KOPT-K1 (cell line): Measurements from ENCODE around the gene TMOD2.

Experiments
- H3K27ac ChIP-seq: fragments of 200-600 bp; sonication (generic); 2 replicates; pipeline ENCODE4 v1.5.1; 2016; ENCODE audit warnings: antibody characterized with exemption, mild to moderate bottlenecking, low read depth, low read length; ENCODE audit not compliant: poor library complexity, severe bottlenecking
- H3K36me3 ChIP-seq: fragments of 200-600 bp; sonication (generic); 2 replicates; pipeline ENCODE4 v1.5.1; 2017; ENCODE audit warnings: antibody characterized with exemption, mild to moderate bottlenecking, low read length, moderate library complexity; ENCODE audit not compliant: insufficient read depth
- H3K9me3 ChIP-seq: fragments of 200-600 bp; sonication (generic); 2 replicates; pipeline ENCODE4 v1.5.1; 2017; ENCODE audit warnings: antibody characterized with exemption, low read length, mild to moderate bottlenecking; ENCODE audit not compliant: insufficient read depth, poor library complexity, severe bottlenecking

The TMOD2 gene

GRCh38 chr15:51803965-51804364 is 52.6 kb downstream of the TMOD2 start:
- Histone ChIP-seq H3K36me3 (peaks cover 22% of the 10 kb centered on the region), H3K9me3 (no peaks in the 10 kb centered on the region), H3K27ac (no peak overlapping the region)

- H3K9me3 ChIP-seq, result no peaks in the 10 kb centered on the region
- no peak overlapping the region for H3K27ac ChIP-seq
- peaks cover 22% of the 10 kb centered on the region; the same call in 1 of the 2 replicates for H3K36me3 ChIP-seq
Observed at GRCh38 chr15:51806123-51806522, 54.7 kb downstream of the TMOD2 start.

DNA sequence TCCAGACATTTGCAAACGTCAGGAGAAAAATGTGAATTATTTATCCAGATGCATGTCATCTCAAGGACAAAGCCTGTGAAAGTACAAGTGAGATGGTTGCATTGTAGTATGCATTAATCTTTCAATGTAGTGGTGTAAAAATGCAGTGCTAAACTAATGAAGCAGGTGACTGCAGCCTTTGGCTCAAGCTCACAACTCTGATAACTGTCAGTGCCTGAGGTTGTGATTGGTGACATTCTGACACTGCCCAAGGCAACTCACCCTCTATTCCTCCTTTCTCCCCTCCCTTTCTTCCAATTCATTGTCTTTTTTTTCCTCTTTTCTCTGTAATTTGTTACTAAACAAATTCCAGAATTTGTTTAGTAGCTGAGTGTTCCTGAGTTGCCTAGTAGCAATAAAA is 58.1 kb downstream of the TMOD2 start:
- no peak overlapping the region for H3K27ac ChIP-seq
- H3K36me3 ChIP-seq, result peaks cover 22% of the 10 kb centered on the region; the same call in 1 of the 2 replicates
- no peaks in the 10 kb centered on the region for H3K9me3 ChIP-seq

- Histone ChIP-seq H3K36me3 (0 out of 2 replicates have a peak, but pooled peaks cover 13% of the 10 kb centered on the region), H3K9me3 (no peaks in the 10 kb centered on the region), H3K27ac (no peak overlapping the region)
Observed at GRCh38 chr15:51812598-51812997, 61.2 kb downstream of the TMOD2 start.

DNA sequence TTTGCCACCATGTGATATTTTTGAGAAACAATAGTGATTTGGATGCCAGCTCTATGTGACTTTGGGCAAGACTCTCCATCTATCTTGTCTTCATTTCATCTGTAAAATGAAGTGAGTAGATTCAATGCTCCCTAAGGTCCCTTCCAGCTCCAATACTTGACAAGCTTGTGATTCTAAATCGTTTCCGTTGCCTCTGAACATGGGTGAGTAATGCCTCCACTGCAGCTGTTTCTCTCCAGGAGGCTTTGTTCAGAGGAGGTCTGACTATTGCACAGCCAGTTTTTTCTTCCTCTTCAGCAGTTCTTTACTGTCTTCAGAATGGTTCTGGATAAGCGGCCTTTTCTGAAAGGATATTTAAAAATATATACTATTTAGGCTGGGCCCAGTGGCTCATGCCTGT is 63.2 kb downstream of the TMOD2 start:
- H3K9me3 ChIP-seq, result no peaks in the 10 kb centered on the region
- no peak overlapping the region for H3K27ac ChIP-seq
- H3K36me3 ChIP-seq, result no peaks in the 10 kb centered on the region

- peaks cover 16% of the 10 kb centered on the region for H3K9me3 ChIP-seq
- no peak overlapping the region for H3K27ac ChIP-seq
- no peaks in the 10 kb centered on the region for H3K36me3 ChIP-seq
Observed at GRCh38 chr15:51816611-51817010, 65.2 kb downstream of the TMOD2 start.

DNA sequence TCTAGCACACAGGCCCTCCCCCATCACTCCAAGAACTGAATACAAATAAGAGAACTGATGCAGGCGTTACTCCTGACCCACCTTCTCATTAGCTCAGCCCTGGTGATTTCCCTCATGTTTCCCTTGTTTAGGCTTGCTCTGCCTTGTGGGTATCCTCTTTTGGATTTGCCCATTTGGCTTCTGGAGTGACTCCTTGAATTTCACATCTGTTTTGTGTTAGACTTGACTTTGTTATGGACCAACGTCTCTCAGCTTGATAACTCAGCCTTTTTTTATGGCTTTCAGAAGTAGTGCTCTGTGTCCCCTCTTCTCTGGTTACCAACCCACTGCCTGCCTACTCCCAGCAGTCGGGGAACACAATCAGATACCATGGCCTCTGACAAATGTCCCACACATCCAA is 66.8 kb downstream of the TMOD2 start:
- Histone ChIP-seq H3K27ac (no peak overlapping the region), H3K9me3 (peaks cover 20% of the 10 kb centered on the region), H3K36me3 (no peaks in the 10 kb centered on the region)

GRCh38 chr15:51825698-51826097 is 74.3 kb downstream of the TMOD2 start:
- Histone ChIP-seq H3K9me3 (peaks cover 13% of the 10 kb centered on the region), H3K36me3 (no peaks in the 10 kb centered on the region), H3K27ac (no peak overlapping the region)

DNA sequence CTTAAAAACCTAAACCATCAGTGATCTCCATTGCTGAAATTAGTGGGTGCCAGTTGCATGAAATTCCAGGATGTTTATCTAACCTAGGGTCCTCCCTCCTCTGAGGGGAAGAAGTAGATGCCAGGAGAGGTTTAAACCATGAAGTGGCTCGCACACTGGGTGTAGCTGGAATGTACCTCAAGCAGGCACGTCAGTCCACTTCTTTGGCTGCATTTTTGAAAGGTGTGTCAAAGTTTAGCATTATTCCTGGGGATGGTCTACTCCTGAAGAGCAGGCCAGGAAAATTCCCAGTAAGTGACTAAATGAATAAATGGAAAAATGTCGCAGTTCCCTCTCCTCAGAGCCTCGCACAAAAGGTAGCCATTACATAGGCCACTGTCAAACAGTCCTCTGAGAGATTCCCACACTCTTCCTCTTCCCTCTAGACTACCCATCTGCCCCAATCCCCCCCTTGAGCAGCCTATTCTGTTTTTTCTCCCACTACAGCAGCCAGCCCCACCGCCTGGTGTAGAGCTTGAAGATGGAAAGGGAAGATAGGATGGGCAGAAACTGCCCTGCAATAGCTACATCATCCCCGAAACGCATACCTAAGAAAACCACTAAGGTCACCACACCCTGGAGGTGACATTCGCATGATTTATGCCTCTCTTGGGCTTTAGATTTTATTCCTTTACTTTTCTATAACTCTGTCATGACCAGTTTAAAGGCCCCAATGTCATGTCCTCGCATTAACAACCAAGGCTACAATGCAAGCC is 77.4 kb downstream of the TMOD2 start:
- no peaks in the 10 kb centered on the region for H3K9me3 ChIP-seq
- H3K36me3 ChIP-seq, result no peaks in the 10 kb centered on the region
- no peak overlapping the region for H3K27ac ChIP-seq

- Histone ChIP-seq H3K27ac (peak within 1 kb of the TSS; percentile 77), H3K9me3 (no peaks in the 10 kb centered on the region), H3K36me3 (no peaks in the 10 kb centered on the region)
Observed at GRCh38 chr15:51829376-51830275, 78.2 kb downstream of the TMOD2 start, which contains the start of gene TMOD3. TSS of gene TMOD3 (plus strand) at chr15:51829653. CDS start at chr15:51862885, 33,232 bp downstream.

DNA sequence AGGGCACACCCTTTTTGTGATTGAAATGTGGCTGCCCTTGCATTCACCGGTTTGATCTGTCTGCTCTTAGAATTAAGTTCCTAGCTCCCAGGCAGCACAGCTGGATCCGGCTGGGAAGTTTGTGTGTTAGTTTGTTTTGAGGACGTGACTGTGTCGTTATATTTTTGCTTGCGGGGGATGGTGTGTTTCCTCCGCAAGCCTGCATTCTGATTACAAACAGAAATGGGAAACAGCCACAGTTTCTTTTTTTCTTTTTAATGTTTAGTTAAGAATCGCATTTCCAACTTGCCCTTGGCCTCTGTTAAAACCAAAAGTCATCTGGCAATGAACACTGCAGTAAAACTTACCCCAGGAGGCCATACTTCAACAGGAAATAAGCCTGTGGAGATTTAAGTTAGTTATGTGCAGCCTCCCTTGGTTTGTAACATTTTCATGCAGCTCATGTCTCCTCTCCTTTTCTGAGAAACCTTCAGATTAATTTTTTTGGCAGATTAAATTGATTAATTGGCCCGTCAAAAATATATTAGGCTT is 78.9 kb downstream of the TMOD2 start:
- no peaks in the 10 kb centered on the region for H3K9me3 ChIP-seq
- H3K27ac ChIP-seq, result peak overlapping the region; percentile 77
- H3K36me3 ChIP-seq, result no peaks in the 10 kb centered on the region

DNA sequence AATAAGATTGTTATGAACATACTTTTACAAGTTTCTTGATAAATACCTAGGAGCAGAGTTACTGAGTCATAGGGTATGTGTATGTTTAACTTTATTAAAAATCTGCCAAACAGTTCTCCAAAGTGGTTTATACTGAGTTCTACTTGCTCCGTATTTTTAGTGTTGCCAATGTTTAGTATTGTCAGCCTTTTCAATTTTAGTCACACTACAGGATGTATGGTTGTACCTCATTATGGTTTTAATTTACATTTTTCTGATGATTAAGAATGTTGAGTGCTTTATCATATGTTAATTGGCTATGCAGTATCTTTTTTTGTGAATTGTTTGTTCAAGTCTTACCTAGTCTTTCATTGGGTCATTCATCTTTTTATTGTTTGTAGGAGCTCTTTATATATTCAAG is 82.4 kb downstream of the TMOD2 start:
- H3K36me3 ChIP-seq, result no peaks in the 10 kb centered on the region
- H3K27ac ChIP-seq, result no peak overlapping the region

DNA sequence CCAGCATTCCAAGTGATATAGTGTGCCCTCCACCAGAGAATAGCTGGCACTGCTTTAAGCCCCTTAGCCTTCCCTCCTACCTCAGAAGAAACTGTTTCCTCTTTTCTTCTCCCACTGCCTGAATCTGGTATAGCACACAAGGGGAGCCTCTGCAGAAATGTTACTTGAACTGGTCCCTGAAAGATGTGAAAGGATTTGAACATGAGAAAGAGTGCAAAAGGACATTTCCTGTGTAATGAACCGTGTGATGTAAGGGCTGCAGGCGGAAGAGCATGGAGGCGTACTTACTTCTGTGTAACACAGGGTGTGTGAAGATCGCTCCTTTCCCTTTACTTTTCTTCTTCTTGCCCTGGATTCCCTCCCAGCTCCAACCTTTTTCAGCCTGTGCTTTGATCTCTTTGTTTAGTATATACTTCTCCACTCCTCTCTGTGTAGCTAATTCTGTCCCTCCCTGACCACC is 86.4 kb downstream of the TMOD2 start:
- H3K9me3 ChIP-seq, result no peaks in the 10 kb centered on the region
- H3K27ac ChIP-seq, result no peak overlapping the region
- no peaks in the 10 kb centered on the region for H3K36me3 ChIP-seq

More for the DNA sequence above, 82.4 kb downstream of the TMOD2 start:
- no peaks in the 10 kb centered on the region for H3K9me3 ChIP-seq

GRCh38 chr15:51838270-51838669 is 86.9 kb downstream of the TMOD2 start:
- H3K27ac ChIP-seq, result no peak overlapping the region
- H3K36me3 ChIP-seq, result no peaks in the 10 kb centered on the region
- H3K9me3 ChIP-seq, result no peaks in the 10 kb centered on the region

GRCh38 chr15:51840692-51841091 is 89.3 kb downstream of the TMOD2 start:
- Histone ChIP-seq H3K36me3 (no peaks in the 10 kb centered on the region), H3K9me3 (no peaks in the 10 kb centered on the region), H3K27ac (no peak overlapping the region)
